Activated naive CD4-positive, alpha-beta T cell treated with Interleukin-2 at 50 U/mL for 16 hours (primary cell): Measurements from ENCODE around the gene ASAP2.
"Not testable (repeated sequence)": the region's sequence is repeated elsewhere in the genome, so short reads cannot be mapped to it uniquely, and the experiment has no call there.

Source experiments
- DNase-seq: peaks from one replicate; pipeline ENCODE4 v3.0.0-alpha.2; 2020

Gene ASAP2

DNA sequence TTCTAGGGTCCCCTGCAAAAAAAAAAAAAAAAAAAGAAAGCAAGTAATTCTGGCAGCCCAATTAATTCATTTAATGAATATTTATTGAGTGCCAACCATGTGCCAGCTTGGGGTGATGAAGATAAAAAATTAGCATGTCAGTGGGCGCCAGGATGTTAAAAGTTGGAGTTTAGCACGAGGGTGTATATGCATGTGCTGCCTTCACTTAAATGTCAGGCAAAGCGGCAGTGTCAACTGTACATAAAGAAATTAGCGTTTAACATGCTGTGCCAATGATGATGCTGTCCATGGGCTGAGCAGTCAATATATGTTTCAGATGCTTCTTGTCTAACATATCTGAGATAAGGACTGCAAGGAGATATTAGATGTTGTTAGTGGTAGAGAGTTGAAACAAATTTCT is 49.5 kb downstream of the ASAP2 start:
- DNase-seq, result no peak

DNA sequence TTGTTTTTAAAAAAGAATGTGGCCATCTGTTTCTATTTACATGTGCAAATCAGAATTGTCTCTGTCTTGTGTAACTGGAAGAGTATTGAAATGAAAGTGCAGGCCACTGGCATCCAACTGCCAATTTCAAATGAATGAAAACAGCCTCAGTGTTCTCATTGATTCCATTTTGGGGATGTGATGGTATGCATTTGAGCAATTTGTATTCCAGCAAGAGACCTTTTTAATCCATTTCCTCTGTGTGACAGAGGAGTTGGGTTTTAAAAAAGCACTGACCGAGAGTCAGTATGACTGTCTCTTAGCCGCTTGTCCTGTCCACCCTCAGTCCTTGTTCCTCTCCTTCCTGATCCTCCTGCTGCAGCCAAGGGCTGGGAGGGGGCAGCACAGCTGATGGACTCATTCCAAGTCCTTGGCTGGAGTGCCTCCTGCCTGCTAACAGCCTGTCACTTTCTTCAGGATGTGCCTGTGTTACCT is 50.0 kb downstream of the ASAP2 start:
- DNase-seq, result no peak

DNA sequence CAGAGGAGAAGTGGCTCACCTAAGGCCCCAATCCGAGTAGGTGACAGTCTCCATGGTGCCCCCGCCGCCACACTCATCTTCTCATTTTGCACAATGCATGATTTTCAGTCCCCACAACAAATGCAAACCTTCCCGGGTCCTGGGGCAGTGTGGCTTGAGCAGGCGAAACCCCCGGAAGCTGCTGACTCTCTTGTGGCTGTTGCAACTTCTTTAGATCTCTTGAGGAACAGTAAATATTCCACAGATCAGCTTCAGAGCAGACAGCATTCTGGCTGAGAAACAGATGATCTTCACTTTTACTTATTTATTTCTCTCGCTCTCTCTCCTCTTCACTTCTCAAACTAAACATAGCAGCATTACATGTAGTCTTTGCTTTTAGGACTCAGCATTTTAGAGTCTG is 51.9 kb downstream of the ASAP2 start:
- DNase-seq, result no peak

DNA sequence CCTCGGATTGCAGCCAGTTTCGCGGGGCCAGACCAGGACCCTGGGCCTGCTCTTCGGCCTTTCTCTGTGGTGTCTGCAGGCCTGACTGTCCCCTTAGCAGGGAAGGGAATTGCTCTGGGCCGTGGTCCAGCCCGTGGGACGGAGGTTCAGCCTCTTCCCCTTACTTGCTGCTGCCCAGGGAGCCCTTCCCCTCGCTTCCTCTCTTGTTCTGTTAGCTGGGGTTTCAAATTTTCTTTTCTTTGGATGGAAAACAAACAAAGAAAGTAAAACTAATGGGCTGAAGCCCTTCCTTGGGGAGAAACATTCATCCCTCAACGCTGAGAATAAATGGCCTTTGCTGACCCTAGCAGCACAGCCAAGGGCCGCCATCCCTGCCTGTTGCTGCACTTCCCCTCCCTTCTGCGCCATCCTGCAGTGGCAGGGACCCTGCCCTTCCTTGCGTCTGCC is 52.4 kb downstream of the ASAP2 start:
- no peak for DNase-seq

DNA sequence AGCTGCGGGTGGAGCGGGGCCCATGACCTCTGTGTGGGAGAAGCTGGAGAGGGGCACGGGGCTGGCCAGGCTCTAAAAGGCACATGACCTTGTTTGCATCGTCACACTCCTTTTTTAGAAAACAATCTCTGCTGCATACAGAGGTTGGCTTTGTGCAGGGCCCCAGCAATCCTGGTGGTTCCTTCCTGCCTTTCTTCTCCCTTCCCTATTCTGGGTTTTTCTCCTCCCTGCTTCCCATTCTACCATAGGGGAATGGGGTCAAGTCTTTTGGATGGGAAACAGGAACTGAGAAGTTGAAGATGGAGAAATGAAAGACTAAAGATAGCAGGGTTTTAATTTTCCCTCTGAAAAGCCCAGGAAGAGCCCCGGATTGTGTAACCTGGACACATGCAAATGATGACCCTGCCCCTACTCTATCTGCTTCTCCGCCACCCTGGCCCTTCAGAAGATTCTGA is 53.9 kb downstream of the ASAP2 start:
- no peak for DNase-seq

DNA sequence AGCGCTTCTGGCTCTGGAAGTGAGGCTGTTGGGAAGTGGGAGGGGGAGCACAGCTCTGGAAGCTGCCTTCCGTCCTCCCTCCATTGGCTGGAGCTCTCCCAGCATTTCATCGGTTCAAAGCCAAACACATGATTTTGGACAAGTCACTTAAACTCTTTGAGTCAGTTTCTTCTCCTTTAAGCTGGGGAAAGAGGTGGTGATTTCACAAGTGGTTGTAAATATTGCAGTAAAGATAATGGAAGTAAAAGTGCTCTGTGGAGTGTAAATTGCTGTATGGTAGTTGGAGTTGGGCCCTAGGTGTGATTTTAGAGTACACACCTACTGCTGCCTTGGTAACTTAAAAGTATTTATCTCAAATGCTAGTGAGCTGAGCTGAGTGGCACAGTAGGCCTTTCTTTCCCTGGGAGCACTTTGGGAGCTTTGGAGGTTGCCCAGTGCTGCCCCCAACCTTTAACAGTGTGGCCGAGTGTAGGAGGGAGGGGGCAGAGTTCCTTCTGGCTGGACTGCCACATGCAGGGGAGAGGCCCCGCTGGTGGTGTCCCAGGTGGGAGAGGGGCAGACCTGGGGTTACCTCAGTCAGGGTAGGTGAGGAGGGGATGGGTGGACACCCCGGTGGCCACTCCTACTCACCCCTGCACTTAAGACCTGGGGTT is 54.7 kb downstream of the ASAP2 start:
- no peak for DNase-seq

DNA sequence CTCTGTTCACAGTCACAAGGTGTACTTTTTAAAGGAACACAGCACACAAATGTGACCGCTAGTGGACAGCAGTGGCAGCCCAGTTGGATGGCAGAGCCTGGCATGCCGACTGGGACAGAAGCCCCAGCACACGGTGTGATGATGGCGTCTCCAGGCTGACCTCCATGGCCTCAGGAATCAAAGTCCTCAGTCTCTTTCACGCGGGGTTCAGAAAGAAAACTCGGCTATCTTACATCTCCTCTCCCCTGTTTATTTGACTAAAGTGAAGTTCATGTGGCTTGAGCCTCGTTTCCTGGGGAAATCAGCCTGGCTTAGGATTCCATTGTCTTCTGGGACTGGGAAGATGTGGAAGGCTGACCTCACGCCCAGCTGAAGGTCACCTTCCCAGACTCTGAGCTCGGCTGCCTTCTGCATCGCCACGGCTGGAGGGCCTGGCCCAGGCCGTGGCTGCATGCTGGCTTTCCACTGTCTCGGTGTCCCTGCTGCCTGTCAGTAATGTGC is 56.1 kb downstream of the ASAP2 start:
- no peak for DNase-seq

DNA sequence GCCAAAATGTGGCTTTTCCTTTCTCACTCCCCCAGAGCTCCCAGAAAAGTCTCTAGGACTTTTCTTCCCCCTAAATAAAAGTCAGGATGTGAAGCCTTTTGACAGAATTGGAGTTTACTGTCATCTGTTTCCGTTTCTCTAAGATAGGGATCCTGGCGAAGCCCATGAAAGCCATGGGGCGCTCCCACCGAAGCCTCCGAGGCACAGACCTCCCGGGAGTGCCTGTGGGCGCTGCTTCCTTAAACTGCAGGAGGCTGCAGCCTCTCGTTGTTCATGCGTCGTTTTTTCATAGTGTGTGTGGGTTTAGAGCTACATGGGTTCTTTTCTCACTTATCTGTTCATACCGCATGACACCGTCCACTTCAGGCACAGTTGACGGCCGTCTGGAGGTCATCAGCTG is 56.8 kb downstream of the ASAP2 start:
- DNase-seq, result no peak

DNA sequence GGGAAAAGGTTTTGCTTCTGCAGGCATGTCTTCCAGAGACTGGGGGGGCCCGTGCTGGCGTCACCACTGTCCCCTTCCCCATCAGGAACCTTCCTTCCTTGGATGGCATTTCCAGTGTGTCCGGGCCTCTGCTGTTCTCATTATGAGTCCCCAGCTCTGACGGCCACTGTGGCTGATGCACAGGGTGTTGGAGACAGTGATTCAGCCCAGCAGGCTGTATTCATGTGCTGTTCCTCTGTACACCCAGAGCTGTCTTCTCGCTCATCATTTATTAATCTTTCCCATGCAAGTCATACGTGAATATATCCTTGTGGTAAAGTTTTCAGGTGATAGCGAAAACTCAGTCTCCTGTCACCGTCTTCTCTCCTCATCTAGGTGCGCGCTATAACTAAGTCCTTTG is 57.7 kb downstream of the ASAP2 start:
- DNase-seq, result no peak

DNA sequence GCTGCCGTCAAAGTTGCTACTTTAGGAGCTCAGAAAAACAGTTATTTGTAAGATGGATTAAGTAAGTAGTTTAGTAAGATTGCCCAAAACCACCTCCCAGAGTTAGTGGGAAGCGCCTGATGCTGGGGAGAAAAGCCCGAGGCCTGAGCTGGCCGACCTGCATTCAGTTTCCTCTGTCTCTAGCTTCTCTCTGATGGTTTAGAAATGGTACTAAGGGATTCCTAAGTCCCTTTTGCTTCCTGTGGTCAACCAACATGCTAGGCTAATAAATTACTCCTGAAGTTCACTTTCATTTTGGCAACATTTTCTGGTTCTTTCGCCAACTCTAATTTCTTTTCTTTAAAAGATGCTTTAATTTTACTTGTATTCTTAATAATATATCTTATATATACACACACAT is 60.1 kb downstream of the ASAP2 start:
- no peak for DNase-seq

DNA sequence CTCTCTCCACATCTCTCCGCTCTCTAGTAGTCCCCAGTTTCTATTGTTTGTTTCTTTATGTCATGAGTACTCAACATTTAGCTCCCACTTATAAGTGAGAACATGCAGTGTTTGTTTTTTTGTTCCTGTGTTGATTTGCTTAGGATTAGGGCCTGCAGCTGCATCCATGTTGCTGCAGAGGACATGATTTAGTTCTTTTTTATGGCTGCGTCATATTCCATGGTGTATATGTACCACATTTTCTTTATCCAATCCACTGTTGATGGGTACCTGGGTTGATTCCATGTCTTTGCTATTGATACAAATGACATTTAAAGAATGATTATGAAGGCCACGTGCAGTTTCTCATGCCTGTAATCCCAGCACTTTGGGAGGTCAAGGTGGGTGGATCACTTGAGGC is 60.7 kb downstream of the ASAP2 start:
- not testable (repeated sequence) for DNase-seq

DNA sequence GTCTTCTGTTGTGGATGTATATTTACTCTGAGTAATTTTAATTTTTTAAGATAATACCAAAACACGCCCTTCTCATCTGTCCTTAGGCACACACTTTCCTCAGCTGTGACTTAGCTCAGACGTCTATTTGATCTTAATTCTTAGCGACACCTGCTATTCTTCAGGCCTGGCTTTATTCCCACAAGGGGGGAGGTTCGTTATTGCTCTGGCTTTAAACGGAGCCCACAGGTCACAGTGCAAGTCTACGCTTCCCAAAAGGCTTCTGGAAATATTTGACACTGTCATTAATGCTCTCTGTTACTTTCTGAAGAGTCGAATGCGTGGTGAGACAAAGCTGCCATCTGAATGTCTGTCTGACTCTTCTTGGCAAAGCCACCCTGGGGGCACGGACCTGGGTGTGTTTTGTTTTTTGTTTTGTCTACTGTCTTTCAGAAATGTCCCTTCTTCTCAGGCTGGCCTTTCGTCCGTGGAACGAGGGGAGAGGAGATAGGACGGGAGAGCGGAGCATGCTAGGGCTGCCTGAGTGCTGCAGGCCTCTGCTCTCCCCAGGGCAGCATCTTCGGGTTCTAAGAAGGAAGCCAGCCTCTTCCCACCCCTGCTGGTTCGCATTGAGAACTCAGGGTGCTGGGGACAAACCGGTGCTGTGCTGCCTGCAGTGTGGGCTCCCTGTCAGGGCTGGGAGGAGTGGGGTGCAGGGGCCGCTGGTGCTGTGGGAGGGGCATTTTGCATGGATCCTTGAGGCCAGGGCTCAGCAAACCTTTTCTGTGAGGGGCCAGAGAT is 61.9 kb downstream of the ASAP2 start:
- DNase-seq, result no peak

DNA sequence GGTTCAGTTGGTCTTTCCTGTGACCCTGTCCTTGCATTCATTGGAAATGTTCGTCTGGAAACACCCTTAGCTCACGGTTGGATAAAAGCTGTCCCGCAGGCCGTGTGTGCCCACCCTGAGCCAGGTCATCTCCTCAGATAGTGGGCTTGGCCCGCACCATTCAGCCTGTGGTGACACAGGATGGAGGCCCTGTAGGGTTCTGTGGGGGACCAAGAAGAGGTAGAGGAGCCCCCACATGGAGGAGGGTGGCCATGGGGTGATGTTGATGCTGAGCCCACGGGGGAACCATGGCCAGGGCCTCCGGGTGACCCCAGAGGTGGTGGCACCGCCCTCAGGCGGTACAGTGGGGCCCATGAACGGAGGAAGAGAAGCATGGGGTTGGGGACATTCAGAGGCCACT is 62.7 kb downstream of the ASAP2 start:
- no peak for DNase-seq

DNA sequence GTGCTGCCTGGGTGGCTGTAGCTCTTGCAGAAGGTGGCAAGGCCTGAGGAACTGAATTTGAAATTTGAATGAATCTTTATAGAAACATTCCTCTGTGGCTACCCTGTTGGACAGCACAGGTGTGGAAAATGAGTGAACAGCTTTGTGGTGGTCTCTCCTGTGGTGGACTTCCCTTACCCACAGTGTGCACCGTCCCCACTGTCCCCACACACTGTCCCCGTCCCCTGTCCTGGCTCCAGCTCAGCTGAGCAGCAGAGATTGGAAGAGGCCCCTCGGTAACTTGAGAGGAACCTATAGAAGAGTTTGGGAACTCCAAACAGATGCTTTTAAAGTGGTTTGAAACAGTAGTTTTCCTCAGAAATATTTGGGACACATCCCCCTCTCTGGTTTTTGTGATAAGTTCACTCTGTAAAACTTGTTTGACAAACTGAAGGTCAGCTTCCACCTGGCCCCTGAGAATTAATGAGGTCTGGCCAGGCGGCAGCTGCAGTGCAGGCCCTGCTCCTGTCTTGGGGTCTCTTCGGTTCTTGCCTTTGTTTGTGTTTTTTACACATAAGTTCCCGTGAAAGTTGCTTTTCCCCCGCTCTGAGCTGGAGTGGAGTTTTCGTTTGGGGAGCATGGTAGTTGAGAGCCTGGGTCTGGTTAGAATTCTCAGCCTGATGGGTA is 63.2 kb downstream of the ASAP2 start:
- no peak for DNase-seq

DNA sequence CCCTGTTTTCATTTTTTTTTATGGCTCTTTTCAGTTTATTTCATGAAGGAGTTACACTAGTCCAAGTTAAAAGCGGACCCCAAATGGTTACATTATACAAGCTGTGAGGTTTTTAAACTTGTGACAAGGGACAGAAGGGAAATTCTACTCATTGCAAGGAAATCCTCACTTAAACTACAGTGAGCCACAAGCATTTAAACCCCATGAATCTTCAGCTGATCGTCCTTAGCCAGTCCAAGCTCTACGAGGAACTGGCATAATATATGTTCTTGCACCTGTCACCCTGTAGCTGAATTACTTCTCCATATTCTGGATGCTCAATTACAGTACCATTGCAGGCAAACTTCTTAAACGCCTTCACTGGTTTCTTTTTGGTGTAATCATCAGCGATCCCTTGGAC is 64.5 kb downstream of the ASAP2 start:
- no peak for DNase-seq

DNA sequence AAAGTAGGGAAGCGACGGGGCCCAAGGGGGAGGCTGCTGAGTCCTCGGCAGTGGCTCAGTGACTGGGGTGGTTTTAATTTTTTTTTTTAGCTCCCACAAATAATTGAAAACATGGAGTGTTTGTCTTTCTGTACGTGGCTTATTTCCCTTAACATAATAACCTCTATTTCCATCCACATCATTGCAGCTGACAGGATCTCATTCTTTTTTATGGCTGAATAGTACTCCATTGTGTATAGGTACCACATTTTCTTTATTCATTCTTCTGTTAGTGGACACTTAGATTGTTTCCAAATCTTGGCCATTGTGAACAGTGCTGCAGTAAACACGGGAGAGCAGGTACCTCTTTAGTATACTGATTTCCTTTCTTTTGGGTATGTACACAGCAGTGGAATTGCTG is 65.1 kb downstream of the ASAP2 start:
- no peak for DNase-seq

DNA sequence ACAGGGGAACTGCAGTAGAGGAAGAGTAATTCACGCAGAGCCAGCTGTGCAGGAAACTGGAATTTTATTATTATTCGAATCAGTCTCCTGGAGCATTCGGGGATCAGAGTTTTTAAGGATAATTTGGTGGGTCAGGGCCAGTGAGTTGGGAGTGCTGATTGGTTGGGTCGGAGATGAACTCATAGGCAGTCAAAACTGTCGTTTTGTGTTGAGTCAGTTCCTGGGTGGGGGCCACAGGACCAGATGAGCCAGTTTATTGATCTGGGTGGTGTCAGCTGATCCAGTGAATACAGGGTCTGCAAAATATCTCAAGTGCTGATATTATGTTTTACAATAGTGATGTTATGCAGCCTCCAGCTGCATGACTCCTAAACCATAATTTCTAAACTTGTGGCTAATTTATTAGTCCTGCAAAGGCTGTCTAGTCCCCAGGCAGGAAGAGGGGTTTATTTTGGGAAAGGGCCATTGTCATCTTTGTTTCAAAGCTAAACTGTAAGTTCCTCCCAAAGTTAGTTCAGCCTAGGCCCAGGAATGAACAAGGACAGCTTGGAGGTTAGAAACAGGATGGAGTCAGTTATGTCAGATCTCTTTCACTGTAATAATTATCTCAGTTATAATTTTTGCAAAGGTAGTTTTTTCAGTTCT is 67.0 kb downstream of the ASAP2 start:
- no peak for DNase-seq

DNA sequence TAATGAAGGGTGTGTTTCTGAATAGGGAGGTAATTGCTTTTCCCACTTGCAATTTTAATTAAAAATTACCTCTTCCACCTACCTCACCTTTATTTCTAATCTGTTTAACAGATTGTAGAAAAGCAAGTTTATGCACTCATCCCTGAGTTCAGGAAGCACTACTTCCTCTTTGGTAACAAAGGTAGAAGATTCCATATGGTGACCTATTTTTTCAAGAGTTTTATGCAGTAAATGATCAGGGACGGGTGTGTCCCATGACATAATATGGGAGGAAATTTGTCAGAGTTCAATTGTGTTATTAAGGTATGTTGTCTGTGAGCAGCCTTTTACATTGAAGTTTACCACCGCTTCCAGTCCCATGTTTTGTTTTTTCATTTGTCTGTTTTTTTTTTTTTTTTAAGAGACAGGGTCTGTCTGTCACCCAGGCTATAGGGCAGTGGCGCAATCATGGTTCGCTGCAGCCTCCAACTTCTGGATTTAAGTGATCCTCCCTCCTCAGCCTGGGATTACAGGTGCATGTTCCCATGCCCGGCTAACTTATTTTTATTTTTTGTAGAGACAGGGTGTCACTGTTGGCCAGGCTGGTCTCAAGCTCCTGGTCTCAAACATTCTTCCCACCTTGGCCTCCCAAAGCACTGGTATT is 68.2 kb downstream of the ASAP2 start:
- DNase-seq, result no peak

DNA sequence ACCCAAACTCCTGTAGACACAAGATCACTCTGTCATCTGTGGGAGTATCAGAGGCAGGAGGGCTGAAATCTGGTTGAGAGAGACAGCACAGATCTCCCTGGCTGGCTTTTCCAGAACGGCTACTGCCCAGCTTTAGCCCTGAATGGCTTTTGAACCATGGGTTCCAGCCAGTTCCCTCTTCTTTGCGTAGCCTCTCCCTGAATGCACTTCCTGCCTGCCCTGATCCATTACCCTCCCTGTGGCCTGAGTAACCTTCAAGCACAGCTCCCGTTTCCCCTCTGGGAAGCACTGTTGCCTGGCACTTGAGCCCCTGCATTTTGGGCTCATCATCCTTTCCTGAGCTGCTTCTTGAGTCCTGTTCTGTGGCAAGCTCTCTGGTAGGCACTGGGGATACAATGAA is 68.8 kb downstream of the ASAP2 start:
- no peak for DNase-seq

DNA sequence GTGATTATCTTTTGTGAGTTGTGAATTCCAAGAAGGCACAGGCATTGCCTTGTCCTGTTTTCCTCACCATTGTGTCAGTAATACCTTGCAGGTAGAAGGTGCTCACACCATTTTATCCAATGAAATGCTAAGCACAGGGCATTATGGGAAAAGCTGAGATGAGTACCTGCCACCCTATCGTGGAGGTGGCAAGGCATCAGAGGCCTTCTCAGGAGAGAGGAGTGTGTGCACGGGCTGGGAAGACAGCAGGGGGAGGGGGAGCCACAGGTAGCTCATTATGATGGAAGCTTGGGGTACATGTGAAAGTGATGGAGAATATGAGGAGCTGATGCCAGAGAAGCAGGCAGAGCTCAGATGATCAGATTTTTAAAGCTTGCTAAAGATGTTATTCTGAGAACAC is 69.5 kb downstream of the ASAP2 start:
- DNase-seq, result no peak

DNA sequence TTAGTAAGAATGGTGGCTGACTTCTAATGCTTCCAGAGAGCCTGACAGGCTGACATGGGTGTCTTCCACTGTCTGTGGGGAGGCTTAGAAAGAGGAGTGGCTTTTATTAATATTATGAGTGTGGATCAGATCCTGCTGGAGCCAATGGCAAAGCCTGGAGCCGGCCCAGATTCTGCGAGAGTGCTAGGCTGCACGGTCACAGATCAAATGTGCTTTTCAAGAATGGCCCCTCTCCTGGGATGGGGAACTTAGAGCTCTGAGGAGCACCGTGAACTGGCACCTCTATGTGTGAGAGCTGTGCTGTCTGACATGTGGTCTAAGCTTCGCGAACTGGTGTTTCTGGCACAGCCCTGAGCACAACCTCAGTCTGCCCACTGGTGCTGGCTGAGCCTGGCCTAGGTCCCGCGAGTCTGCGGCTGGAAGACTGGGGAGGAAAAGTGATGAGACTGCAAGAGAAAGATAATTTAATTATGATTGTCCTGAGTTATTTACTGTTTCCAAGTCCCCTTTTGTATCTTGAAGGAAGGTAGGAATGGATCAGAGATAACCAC is 70.4 kb downstream of the ASAP2 start:
- DNase-seq, result no peak

DNA sequence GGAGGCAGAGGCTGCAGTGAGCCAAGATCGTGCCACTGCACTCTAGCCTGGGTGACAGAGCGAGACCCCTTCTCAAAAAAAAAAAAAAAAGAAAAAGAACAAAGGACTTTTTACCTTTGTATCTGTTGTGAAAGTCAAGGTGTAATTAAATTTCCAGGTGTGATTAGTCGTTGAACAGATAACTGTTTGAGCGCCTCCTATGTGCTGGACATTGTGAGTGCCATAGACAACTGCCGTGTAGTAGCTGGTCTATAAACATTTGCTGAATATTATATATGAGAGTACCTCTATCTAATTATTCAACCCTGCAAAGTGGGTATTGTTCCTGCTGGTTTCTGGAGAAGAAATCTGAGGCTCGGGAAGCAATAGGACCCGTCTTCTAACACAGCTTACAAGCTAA is 71.8 kb downstream of the ASAP2 start:
- DNase-seq, result no peak
